Stimulated activated CD4-positive, alpha-beta T cell treated with anti-CD3 and anti-CD28 coated beads, Interleukin-4, amount 100 ng/mL, for 48 hours (primary cell): ENCODE results near the gene RAET1L.
A peak's percentile ranks its signal among the peaks of the same experiment; 100 is the strongest.
"Not testable (repeated sequence)": the region's sequence is repeated elsewhere in the genome, so short reads cannot be mapped to it uniquely, and the experiment has no call there.

Experiments used
- DNase-seq, 2 donors: peaks; one replicate each; pipeline ENCODE4 v3.0.0-alpha.2; 2020; ENCODE audit warnings: low read depth in 2 of 2

The RAET1L gene, protein sequence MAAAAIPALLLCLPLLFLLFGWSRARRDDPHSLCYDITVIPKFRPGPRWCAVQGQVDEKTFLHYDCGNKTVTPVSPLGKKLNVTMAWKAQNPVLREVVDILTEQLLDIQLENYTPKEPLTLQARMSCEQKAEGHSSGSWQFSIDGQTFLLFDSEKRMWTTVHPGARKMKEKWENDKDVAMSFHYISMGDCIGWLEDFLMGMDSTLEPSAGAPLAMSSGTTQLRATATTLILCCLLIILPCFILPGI

GRCh38 chr6:150025201-150025917 lies at the start of gene RAET1L:
Gene RAET1L, minus strand, starts transcription at chr6:150025532. Its CDS starts 61 bp downstream, at chr6:150025471.
- DNase-seq, result no peak

DNA sequence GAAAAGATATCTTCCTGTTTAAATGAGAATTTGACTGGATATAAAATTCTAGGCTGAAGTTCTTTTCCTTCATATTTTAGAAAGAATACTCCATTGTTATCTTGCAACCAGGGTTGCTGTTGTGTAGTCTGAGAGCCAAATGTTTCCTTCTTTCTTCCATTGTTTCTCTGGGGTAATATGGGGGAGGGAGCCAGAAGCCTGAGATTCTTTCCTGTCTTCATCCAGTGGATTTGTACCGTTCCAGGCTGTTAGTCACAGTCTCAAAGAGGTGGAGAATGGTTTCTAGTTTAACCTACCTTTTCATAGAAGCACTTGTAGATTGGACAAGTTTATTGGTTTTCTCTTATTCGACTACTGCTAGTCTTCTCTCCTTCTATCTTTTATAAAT lies 49.7 kb upstream of the RAET1L start:
- DNase-seq, result no peak

DNA sequence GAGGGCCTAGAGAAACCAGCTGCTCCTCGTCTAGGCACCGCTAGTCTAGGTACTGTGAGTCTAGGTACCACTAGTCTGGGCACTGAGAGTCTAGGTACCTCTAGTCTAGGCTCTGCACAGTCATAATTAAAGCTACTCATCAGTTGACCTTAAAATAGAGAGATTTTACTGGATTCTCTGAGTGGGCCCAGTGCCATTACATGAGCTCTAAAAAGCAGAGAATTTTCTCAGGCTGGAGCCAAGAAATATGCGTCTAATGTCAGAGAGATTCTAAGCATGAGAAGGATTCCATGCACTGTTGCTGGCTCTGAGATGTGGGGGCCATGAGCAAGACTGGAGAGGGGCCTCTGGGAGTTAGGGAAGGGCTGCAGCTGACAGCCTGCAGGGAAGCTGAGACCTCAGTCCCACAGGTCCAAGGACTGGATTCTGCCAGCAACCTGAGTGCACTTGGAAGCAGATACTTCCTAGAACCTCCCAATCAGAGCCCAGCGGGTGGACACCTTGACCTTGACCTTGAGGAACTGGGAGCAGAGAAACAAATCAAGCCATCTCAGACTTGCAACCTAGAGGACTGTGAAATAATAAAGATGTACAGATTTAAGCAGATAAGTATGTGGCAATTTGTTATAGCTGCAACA lies 49.2 kb upstream of the RAET1L start:
- DNase-seq, result not testable (repeated sequence)

GRCh38 chr6:150072201-150072600 lies 46.9 kb upstream of the RAET1L start:
- no peak for DNase-seq

DNA sequence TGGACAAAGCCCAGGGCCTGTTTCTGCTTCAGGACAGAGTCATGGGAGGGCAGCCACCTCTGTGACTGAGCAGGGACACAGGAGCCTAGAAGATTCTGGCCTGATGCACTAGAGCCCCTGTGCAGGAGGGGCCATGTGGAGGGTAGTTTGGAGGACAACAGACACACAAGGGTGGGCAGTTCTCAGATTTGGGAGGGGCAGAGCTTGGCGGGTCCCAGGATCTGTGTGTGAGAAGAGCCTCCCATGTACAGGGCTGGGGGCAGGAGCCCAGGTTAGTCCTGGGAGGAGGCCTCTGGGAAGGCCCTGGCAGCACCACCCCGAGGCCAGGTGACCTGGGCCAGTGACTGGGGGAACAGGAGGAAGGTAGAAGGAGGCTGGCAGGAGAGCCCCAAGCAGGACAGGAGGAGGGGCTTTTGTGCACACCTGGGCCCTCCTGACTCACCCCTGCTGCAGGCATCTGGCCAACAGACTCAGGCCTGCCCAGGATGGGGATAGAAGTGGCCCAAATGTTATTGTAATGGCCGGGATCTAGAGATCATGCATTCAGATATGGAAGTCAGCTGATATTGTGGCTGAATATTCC lies 45.0 kb upstream of the RAET1L start:
- DNase-seq, result no peak

- DNase-seq, result no peak
These were observed 44.4 kb upstream of the RAET1L start for GRCh38 chr6:150069706-150070105.

- DNase-seq, result peak; percentile 58 to 70
These were observed 43.7 kb upstream of the RAET1L start, which contains the start of gene ULBP3 for GRCh38 chr6:150068720-150069648. Gene ULBP3, minus strand, starts transcription at chr6:150069121. Its CDS starts 55 bp downstream, at chr6:150069066.

DNA sequence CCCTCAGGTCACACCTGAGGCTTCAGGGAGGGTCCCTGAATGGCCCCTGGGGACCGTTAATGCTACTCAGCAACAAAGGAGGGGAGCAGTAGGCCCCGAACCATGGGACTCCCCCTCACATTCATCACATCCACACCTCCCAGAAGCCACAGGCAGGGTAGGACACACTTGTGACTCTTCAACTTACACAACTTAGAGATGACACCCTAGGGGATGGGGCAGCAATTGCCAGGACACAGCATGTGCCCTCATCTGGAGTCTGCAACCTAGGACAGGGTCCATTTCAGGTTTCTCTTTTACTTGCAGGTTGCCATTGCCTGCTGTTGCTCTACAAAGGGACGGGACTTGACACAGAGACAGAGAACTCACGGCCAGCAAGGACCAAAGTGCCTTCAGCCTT lies 42.8 kb upstream of the RAET1L start:
- DNase-seq, result no peak

DNA sequence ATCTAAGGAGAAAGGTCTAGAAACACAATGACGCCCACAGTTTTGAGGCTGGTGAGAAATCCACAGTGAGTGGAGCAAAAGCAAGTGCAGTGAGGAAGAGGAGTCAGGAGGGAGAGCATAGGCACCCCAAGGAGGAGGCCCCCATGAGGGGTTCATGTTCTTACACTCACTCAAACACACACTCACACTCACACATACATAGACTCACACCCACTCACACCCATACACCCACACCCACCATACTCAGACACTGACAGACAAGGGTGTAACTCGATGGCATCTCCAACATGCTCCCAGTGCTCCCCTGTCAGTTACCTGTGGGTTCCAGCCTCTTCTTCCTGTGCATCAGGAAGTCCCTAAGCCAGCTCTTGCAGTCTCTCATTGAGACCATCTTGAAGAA lies 39.8 kb upstream of the RAET1L start:
- no peak for DNase-seq

DNA sequence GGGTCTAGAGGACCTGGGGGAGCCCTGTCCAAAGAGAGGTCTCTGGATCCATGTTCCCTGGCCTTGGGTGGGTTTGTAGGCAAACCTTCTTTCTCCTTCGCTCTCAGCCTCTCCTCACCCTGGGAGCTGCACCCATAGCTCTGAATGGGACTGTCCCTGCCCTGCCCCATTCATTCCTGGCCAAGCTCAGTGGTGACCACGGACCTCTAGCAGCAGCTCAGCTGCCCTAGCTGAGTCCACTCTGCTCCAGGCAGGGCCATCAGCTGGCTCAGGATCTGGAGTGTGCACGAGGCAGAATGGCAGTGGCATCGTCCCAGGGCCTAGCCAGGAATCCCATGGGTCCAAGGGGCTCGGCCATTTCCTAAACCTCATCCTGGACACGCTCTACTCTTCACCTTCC lies 38.3 kb upstream of the RAET1L start:
- DNase-seq, result no peak

DNA sequence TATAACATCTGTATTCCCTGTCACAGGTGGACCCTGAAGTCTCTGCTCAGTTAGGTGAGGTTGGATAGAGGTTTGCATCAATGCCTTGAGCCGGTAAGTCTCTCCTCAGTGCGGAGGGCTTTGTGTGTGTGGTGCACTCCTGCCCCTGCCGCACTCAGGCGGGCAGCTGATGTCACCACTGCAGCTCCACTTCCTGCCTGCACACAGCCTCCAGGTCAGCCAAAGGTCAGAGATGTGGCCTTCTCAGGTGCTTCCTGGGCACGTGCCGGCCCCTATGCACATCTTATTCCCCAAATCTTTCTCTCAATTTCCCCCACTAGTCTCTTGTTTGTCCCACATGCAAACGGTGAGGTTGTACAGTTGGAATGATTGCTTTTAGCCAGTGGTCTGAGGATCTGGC lies 34.6 kb upstream of the RAET1L start:
- DNase-seq, result not testable (repeated sequence)

- DNase-seq, result no peak
These were observed 33.7 kb upstream of the RAET1L start for GRCh38 chr6:150058986-150059385.

DNA sequence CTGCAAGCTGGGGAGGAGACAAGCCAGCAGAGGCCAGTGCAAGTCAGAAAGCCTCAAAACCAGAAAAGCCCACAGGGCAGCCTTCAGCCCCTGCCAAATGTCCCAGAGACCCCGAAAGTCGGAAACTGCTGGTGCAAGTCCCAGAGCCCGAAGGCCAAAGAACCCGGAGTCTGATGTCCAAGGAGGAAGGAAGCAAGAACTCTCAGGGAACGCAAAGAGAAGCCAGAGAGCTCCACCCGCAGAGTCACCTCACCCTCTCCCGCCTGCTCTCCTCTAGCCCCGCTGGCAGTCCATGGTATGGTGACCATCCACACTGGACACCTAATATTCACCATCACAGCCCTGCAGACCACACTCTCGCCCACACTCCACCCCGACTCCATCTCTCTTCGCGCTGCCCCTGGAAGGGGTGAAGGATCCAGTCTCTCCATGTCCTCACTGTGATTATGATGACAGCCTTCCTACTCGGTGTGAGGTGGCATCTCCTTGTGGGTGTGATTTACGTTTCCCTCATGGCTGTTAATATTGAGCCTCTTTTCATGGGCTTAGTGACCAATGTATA lies 33.0 kb upstream of the RAET1L start:
- no peak for DNase-seq

GRCh38 chr6:150057501-150057951 lies 32.2 kb upstream of the RAET1L start:
- DNase-seq, result no peak

DNA sequence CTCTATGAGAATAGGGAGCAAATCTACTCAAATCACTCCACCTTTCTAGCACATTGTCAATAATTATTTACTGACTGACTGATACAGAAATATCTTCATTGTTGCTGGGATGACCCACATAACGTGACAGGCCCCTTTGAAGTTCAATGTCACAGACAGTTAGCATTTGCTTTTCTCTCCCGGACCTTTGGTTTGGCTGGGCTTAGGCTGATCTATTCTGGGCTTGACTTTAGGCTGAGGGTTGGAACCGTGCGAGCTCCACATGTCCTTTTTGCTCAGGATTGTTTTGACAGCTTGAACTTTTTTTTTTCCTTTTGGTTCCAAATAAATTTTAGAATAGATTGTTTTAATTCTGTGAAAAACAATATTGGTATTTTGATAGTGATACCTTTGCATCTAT lies 31.6 kb upstream of the RAET1L start:
- no peak for DNase-seq

DNA sequence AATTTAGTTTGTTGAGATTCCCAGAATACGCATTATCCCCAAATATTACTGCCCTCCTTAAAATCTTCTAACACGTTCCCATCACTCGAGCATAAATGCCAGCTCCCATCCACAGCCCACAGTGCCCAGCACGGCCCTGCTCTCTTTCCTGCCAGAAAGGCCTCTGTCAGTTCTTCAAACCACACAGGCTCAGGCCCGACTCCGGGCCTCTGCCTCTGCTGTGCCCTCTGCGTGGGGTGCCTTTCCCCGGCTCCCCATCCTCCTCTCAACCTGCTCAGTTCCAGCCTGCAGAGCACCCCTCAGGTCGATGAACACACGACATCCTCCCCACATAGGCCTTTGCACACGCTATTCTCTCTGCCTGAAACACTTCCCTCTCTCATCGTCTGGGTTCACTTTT lies 30.8 kb upstream of the RAET1L start:
- DNase-seq, result no peak

DNA sequence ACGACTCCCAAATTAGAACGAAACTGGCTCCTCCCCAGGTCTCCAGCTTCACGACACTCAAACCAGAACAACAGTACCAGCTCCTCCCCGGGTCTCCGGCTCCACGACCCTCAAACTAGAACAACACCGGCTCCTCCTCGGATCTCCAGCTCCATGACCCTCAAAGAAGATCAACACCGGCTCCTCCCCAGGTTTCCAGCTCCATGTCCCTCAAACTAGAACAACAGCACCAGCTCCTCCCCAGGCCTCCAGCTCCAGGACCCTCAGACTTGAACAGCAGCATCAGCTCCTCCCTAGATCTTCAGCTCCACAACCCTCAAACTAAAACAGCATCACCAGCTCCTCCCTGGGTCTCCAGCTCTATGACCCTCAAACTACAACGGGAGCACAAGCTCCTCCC lies 29.8 kb upstream of the RAET1L start:
- DNase-seq, result no peak

GRCh38 chr6:150053450-150053849 lies 28.1 kb upstream of the RAET1L start:
- DNase-seq, result no peak

- no peak for DNase-seq
These were observed 25.5 kb upstream of the RAET1L start for GRCh38 chr6:150050846-150051245.

- DNase-seq, result no peak
These were observed 22.8 kb upstream of the RAET1L start for GRCh38 chr6:150048099-150048498.

DNA sequence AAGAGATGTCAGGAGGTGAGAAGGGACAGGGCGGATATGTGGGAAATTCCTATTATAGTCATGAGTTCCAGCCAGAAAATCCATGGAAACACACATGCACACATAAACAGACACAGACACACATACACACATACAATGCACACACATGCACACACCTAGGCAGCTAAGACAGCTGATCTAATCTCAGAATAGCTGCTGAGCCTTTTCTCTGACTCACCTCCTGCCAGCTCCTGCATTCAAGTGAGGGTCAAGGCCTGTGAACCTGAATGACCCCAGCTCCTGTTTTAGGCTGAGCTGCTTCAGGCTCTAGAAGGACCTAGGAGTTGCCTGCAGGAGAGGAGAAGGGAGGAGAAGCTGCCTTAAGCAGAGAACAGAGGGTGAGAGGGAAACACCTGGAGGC lies 21.6 kb upstream of the RAET1L start:
- no peak for DNase-seq
